ENCODE measurements around the gene KCNQ2.

The KCNQ2 gene

GRCh38 chr20:63395723-63396122 lies 76.7 kb downstream of the KCNQ2 start:
- Histone ChIP-seq H3K9ac (ENCODE audit: low read length) (no peak overlapping the region), H3K27ac (ENCODE audit: low read depth, low read length, poor library complexity, severe bottlenecking) (no peak overlapping the region), H3K4me2 (ENCODE audit: low read length) (no peak overlapping the region), H3K79me2 (ENCODE audit: insufficient read depth, low read length) (no peaks in the 10 kb centered on the region), H3K9me3 (ENCODE audit: low read length) (no peaks in the 10 kb centered on the region), H4K20me1 (ENCODE audit: insufficient read depth, low read length) (no peaks in the 10 kb centered on the region), H2AFZ (ENCODE audit: low read length) (no peak overlapping the region), H3F3A (ENCODE audit: insufficient read depth, low read length) (no peaks in the 10 kb centered on the region), H3K27me3 (ENCODE audit: insufficient read depth, low read length) (no peaks in the 10 kb centered on the region), H3K36me3 (ENCODE audit: insufficient read depth, low read length) (no peaks in the 10 kb centered on the region), H3K9me2 (ENCODE audit: low read depth, low read length) (no peaks in the 10 kb centered on the region), H3K4me3 (ENCODE audit: low read depth, low read length, poor library complexity, severe bottlenecking) (no peak overlapping the region), H3K4me1 (ENCODE audit: insufficient read depth, low read length, severe bottlenecking) (no peaks in the 10 kb centered on the region)
- TF ChIP-seq CTCF (IDR thresholded peaks at IDR 0.05; ENCODE audit: low read length): no peak
- TF ChIP-seq EZH2 (IDR thresholded peaks at IDR 0.05; ENCODE audit: borderline replicate concordance, low read length): no peak

- TF ChIP-seq CTCF (IDR thresholded peaks at IDR 0.05; ENCODE audit: low read length): no peak
- TF ChIP-seq EZH2 (IDR thresholded peaks at IDR 0.05; ENCODE audit: borderline replicate concordance, low read length): no peak
- no peak overlapping the region for H3K27ac ChIP-seq (ENCODE audit: low read depth, low read length, poor library complexity, severe bottlenecking)
- H3K4me3 ChIP-seq (ENCODE audit: low read depth, low read length, poor library complexity, severe bottlenecking): no peak overlapping the region
- H3F3A ChIP-seq (ENCODE audit: insufficient read depth, low read length): no peaks in the 10 kb centered on the region
- no peak overlapping the region for H3K4me2 ChIP-seq (ENCODE audit: low read length)
- H2AFZ ChIP-seq (ENCODE audit: low read length): no peak overlapping the region
- H3K27me3 ChIP-seq (ENCODE audit: insufficient read depth, low read length): no peaks in the 10 kb centered on the region
- no peaks in the 10 kb centered on the region for H3K36me3 ChIP-seq (ENCODE audit: insufficient read depth, low read length)
- H3K4me1 ChIP-seq (ENCODE audit: insufficient read depth, low read length, severe bottlenecking): no peaks in the 10 kb centered on the region
- H3K79me2 ChIP-seq (ENCODE audit: insufficient read depth, low read length): no peaks in the 10 kb centered on the region
- no peaks in the 10 kb centered on the region for H4K20me1 ChIP-seq (ENCODE audit: insufficient read depth, low read length)
- no peak overlapping the region for H3K9ac ChIP-seq (ENCODE audit: low read length)
- no peaks in the 10 kb centered on the region for H3K9me3 ChIP-seq (ENCODE audit: low read length)
- H3K9me2 ChIP-seq (ENCODE audit: low read depth, low read length): no peaks in the 10 kb centered on the region
These were observed 77.5 kb downstream of the KCNQ2 start for GRCh38 chr20:63394920-63395455.

- no peaks in the 10 kb centered on the region for H3K27me3 ChIP-seq (ENCODE audit: insufficient read depth, low read length)
- H4K20me1 ChIP-seq (ENCODE audit: insufficient read depth, low read length): no peaks in the 10 kb centered on the region
- H3K4me3 ChIP-seq (ENCODE audit: low read depth, low read length, poor library complexity, severe bottlenecking): no peak overlapping the region
- no peak overlapping the region for H3K9ac ChIP-seq (ENCODE audit: low read length)
- no peaks in the 10 kb centered on the region for H3K4me1 ChIP-seq (ENCODE audit: insufficient read depth, low read length, severe bottlenecking)
- no peaks in the 10 kb centered on the region for H3K9me2 ChIP-seq (ENCODE audit: low read depth, low read length)
- H3K9me3 ChIP-seq (ENCODE audit: low read length): no peaks in the 10 kb centered on the region
- TF ChIP-seq CTCF (IDR thresholded peaks at IDR 0.05; ENCODE audit: low read length) (no peak), EZH2 (IDR thresholded peaks at IDR 0.05; ENCODE audit: borderline replicate concordance, low read length) (no peak)
- H3K4me2 ChIP-seq (ENCODE audit: low read length): no peak overlapping the region
- no peak overlapping the region for H3K27ac ChIP-seq (ENCODE audit: low read depth, low read length, poor library complexity, severe bottlenecking)
- H3F3A ChIP-seq (ENCODE audit: insufficient read depth, low read length): no peaks in the 10 kb centered on the region
- no peak overlapping the region for H2AFZ ChIP-seq (ENCODE audit: low read length)
- no peaks in the 10 kb centered on the region for H3K36me3 ChIP-seq (ENCODE audit: insufficient read depth, low read length)
- H3K79me2 ChIP-seq (ENCODE audit: insufficient read depth, low read length): no peaks in the 10 kb centered on the region
These were observed 78.2 kb downstream of the KCNQ2 start for GRCh38 chr20:63394069-63394919.
